ENCODE data around the gene SLC30A3.

DNA sequence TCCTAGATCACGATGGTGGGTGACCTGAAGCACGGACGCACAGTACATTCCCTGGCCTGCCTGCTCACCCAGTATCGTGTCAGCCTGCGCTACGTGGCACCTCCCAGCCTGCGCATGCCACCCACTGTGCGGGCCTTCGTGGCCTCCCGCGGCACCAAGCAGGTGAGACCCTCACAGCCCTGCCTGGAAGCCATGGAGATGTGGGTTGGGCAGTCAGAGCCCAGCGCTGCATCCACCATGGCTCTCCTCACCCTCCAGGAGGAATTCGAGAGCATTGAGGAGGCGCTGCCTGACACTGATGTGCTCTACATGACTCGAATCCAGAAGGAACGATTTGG lies 20.3 kb downstream of the SLC30A3 start:
- TF ChIP-seq, protein P1, sequence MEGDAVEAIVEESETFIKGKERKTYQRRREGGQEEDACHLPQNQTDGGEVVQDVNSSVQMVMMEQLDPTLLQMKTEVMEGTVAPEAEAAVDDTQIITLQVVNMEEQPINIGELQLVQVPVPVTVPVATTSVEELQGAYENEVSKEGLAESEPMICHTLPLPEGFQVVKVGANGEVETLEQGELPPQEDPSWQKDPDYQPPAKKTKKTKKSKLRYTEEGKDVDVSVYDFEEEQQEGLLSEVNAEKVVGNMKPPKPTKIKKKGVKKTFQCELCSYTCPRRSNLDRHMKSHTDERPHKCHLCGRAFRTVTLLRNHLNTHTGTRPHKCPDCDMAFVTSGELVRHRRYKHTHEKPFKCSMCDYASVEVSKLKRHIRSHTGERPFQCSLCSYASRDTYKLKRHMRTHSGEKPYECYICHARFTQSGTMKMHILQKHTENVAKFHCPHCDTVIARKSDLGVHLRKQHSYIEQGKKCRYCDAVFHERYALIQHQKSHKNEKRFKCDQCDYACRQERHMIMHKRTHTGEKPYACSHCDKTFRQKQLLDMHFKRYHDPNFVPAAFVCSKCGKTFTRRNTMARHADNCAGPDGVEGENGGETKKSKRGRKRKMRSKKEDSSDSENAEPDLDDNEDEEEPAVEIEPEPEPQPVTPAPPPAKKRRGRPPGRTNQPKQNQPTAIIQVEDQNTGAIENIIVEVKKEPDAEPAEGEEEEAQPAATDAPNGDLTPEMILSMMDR (IDR thresholded peaks at IDR 0.05 in 4 of 5, conservative IDR thresholded peaks at IDR 0.05 in 1 of 5): no peak
- TF ChIP-seq POLR2A (IDR thresholded peaks at IDR 0.05): no peak

Data from gastrocnemius medialis (tissue), 4 donors.